Bronchial epithelial cell (primary cell): Measurements from ENCODE around the gene NADSYN1. TPM values are rescaled to one million over a fixed set of nuclear protein-coding genes. Genes with fewer than 3 reads are reported as not detected.

Source experiments
- DNase-seq: peaks from one replicate; pipeline ENCODE4 v3.0.0-alpha.2; 2010; ENCODE audit warnings: low read depth
- FAIRE-seq: peaks from 2 replicates; lab custom pipeline; 2011; peaks lifted over from hg19 to GRCh38; lab: Jason Lieb, UNC
- H3K27me3 ChIP-seq: 2 replicates; pipeline ENCODE4 v1.5.1; 2011; ENCODE audit warnings: low read length; ENCODE audit not compliant: control insufficient read depth, insufficient read depth
- H3K36me3 ChIP-seq: 2 replicates; pipeline ENCODE4 v1.5.1; 2011; ENCODE audit warnings: low read length; ENCODE audit not compliant: control insufficient read depth, insufficient read depth
- H3K4me3 ChIP-seq: 2 replicates; pipeline ENCODE4 v1.5.1; 2011; ENCODE audit warnings: mild to moderate bottlenecking, low read depth, low read length, control low read depth
- total RNA-seq: library from RNA; depleted of rRNA; stranded (reverse); fragments of >200 nt; gene quantifications from 2 replicates; pipeline ENCODE4 v1.2.1, GENCODE V29; 2014
- TF ChIP-seq, protein P1 (sequence below): IDR thresholded peaks from 2 replicates; pipeline ENCODE4 v1.5.1; 2011; ENCODE audit warnings: mild to moderate bottlenecking, moderate library complexity, low read length, control low read depth, inconsistent platforms; ENCODE audit not compliant: insufficient read depth, severe bottlenecking

NADSYN1 gene
- total RNA-seq, 1 donor from 2014 or later, result 69.8 TPM

- no peak for FAIRE-seq
- TF ChIP-seq, protein P1, sequence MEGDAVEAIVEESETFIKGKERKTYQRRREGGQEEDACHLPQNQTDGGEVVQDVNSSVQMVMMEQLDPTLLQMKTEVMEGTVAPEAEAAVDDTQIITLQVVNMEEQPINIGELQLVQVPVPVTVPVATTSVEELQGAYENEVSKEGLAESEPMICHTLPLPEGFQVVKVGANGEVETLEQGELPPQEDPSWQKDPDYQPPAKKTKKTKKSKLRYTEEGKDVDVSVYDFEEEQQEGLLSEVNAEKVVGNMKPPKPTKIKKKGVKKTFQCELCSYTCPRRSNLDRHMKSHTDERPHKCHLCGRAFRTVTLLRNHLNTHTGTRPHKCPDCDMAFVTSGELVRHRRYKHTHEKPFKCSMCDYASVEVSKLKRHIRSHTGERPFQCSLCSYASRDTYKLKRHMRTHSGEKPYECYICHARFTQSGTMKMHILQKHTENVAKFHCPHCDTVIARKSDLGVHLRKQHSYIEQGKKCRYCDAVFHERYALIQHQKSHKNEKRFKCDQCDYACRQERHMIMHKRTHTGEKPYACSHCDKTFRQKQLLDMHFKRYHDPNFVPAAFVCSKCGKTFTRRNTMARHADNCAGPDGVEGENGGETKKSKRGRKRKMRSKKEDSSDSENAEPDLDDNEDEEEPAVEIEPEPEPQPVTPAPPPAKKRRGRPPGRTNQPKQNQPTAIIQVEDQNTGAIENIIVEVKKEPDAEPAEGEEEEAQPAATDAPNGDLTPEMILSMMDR, result no peak
Observed at GRCh38 chr11:71435278-71435951, 17.6 kb upstream of the NADSYN1 start.

GRCh38 chr11:71436861-71437260 lies 16.1 kb upstream of the NADSYN1 start:
- no peak overlapping the region for H3K4me3 ChIP-seq

More at GRCh38 chr11:71435278-71435951, 17.6 kb upstream of the NADSYN1 start:
- no peaks in the 10 kb centered on the region for H3K27me3 ChIP-seq
- no peak for DNase-seq
- H3K36me3 ChIP-seq, result peaks cover 33% of the 10 kb centered on the region
- no peak overlapping the region for H3K4me3 ChIP-seq

GRCh38 chr11:71437399-71437798 lies 15.6 kb upstream of the NADSYN1 start:
- no peaks in the 10 kb centered on the region for H3K27me3 ChIP-seq
- DNase-seq, result no peak
- TF ChIP-seq, protein P1, result no peak
- H3K36me3 ChIP-seq, result peaks cover 47% of the 10 kb centered on the region
- FAIRE-seq, result no peak
- no peak overlapping the region for H3K4me3 ChIP-seq

More at GRCh38 chr11:71436861-71437260, 16.1 kb upstream of the NADSYN1 start:
- H3K27me3 ChIP-seq, result no peaks in the 10 kb centered on the region
- FAIRE-seq (no peak), DNase-seq (no peak)
- H3K36me3 ChIP-seq, result peaks cover 44% of the 10 kb centered on the region
- TF ChIP-seq, protein P1, result no peak

GRCh38 chr11:71437879-71438278 lies 15.1 kb upstream of the NADSYN1 start:
- Histone ChIP-seq H3K27me3 (no peaks in the 10 kb centered on the region), H3K36me3 (peaks cover 48% of the 10 kb centered on the region), H3K4me3 (no peak overlapping the region)
- TF ChIP-seq, protein P1, result no peak
- FAIRE-seq (no peak), DNase-seq (no peak)

DNA sequence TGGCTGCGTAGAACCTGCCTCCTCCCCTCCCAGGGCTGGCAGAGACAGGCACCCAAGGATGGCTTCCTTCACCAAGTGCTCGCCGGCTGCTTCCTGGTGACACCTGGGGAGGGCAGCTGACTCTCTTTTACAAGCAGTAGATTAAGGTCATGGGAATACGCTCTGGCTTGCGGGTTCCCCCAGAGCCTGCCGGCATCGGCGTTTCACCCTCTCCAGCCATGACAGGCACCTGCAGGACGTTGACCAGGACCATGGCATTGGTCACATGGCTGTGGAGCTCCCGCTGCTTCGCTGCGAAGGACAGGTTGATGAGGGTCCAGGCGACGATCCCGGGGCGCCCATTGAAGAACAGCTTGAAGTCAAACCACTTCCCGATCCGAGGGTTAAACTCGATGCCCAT lies 14.4 kb upstream of the NADSYN1 start:
- Histone ChIP-seq H3K36me3 (peaks cover 49% of the 10 kb centered on the region), H3K4me3 (no peak overlapping the region), H3K27me3 (no peaks in the 10 kb centered on the region)
- TF ChIP-seq, protein P1, result no peak
- FAIRE-seq, result no peak
- DNase-seq, result no peak
